ENCODE measurements around the gene DIAPH3.

DNA sequence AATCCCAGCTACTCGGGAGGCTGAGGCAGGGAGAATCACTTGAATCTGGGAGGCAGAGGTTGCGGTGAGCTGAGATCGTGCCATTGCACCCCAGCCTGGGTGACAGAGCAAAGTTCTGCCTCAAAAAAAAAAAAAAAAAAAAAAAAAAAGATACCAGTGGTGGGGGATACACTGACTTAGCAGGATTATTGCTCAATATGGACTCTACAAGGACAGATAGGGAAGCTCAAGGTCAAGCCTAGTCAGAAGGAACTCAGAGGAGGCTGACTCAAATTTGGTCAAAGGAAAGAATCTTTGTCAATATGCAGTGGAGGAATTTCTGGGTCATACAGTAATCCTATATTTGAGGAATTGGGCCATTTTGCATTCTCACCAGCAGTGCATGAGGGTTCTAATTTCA is 6.7 kb upstream of the DIAPH3 start:
- TF ChIP-seq, protein P1, sequence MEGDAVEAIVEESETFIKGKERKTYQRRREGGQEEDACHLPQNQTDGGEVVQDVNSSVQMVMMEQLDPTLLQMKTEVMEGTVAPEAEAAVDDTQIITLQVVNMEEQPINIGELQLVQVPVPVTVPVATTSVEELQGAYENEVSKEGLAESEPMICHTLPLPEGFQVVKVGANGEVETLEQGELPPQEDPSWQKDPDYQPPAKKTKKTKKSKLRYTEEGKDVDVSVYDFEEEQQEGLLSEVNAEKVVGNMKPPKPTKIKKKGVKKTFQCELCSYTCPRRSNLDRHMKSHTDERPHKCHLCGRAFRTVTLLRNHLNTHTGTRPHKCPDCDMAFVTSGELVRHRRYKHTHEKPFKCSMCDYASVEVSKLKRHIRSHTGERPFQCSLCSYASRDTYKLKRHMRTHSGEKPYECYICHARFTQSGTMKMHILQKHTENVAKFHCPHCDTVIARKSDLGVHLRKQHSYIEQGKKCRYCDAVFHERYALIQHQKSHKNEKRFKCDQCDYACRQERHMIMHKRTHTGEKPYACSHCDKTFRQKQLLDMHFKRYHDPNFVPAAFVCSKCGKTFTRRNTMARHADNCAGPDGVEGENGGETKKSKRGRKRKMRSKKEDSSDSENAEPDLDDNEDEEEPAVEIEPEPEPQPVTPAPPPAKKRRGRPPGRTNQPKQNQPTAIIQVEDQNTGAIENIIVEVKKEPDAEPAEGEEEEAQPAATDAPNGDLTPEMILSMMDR (IDR thresholded peaks at IDR 0.05; ENCODE audit: low read depth, low read length), result no peak
- no peak for TF ChIP-seq EZH2phosphoT487 (IDR thresholded peaks at IDR 0.05; ENCODE audit: low read depth)

Measured in OCI-LY3 (cell line).